ENCODE measurements around the gene MEA1.

DNA sequence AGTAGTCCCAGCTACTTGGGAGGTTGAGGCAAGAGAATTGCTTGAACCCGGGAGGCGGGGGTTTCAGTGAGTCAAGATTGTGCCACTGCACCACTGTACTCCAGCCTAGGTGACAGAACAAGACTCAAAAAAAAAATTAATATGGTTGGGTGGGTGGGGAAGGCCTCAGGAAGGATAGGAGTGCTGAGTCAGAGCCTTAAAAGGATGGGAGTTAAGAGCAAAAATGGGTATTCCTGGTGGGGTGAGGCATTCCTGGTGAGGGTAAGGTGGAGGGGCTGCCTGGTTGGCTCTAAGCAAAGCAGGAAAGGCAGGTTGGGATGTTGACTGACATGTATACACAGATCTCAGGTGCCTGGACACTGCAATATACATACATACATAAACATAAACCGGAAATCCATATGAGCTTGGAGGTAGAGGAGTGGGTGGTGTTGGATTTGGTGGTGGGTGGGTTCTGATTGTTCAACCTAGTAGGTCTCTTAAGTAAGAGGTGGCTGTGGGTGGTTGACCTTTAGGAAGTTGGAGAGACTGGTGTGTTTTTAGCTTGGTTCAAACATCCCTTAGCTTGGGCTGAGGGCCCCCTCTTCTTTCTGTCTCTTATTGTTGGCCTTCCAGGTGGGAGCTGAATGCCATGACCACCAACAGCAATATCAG, 6.4 kb upstream of the MEA1 start:
- TF ChIP-seq, protein P1, sequence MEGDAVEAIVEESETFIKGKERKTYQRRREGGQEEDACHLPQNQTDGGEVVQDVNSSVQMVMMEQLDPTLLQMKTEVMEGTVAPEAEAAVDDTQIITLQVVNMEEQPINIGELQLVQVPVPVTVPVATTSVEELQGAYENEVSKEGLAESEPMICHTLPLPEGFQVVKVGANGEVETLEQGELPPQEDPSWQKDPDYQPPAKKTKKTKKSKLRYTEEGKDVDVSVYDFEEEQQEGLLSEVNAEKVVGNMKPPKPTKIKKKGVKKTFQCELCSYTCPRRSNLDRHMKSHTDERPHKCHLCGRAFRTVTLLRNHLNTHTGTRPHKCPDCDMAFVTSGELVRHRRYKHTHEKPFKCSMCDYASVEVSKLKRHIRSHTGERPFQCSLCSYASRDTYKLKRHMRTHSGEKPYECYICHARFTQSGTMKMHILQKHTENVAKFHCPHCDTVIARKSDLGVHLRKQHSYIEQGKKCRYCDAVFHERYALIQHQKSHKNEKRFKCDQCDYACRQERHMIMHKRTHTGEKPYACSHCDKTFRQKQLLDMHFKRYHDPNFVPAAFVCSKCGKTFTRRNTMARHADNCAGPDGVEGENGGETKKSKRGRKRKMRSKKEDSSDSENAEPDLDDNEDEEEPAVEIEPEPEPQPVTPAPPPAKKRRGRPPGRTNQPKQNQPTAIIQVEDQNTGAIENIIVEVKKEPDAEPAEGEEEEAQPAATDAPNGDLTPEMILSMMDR (IDR thresholded peaks at IDR 0.05; ENCODE audit: low read depth, low read length, missing input control), result no peak
- no peak for TF ChIP-seq YY1 (IDR thresholded peaks at IDR 0.05)
